H9 (cell line): Measurements from ENCODE around the gene ASCC3. TPM values are rescaled to one million over a fixed set of nuclear protein-coding genes. Genes with fewer than 3 reads are reported as not detected.

Source experiments
- DNase-seq: peaks from one replicate; pipeline ENCODE4 v3.0.0-alpha.2; 2017
- H2AFZ ChIP-seq: one replicate; pipeline ENCODE4 v1.6.1; 2013; ENCODE audit warnings: mild to moderate bottlenecking, low read length, control low read depth, moderate library complexity
- H2AK5ac ChIP-seq: 2 replicates; pipeline ENCODE4 v1.6.1; 2013; ENCODE audit warnings: low read length, control low read depth, mixed read lengths; ENCODE audit not compliant: insufficient read length
- H2BK120ac ChIP-seq: one replicate; pipeline ENCODE4 v1.6.1; 2013; ENCODE audit warnings: low read depth, mild to moderate bottlenecking, low read length, control low read depth, inconsistent platforms; ENCODE audit not compliant: poor library complexity, severe bottlenecking
- H2BK12ac ChIP-seq: 2 replicates; pipeline ENCODE4 v1.6.1; 2013; ENCODE audit warnings: low read length, control low read depth, mixed read lengths, low read depth; ENCODE audit not compliant: insufficient read length
- H2BK15ac ChIP-seq: 2 replicates; pipeline ENCODE4 v1.6.1; 2013; ENCODE audit warnings: low read depth, low read length, control low read depth
- H2BK20ac ChIP-seq: one replicate; pipeline ENCODE4 v1.6.1; 2013; ENCODE audit warnings: low read depth, mild to moderate bottlenecking, low read length, control low read depth, inconsistent platforms; ENCODE audit not compliant: poor library complexity, severe bottlenecking
- H2BK5ac ChIP-seq: 2 replicates; pipeline ENCODE4 v1.6.1; 2013; ENCODE audit warnings: low read length, control low read depth, mixed read lengths; ENCODE audit not compliant: insufficient read length
- H3K14ac ChIP-seq: 2 replicates; pipeline ENCODE4 v1.6.1; 2013; ENCODE audit warnings: low read length, control low read depth; ENCODE audit not compliant: insufficient read depth
- H3K18ac ChIP-seq: 2 replicates; pipeline ENCODE4 v1.6.1; 2013; ENCODE audit warnings: low read depth, mild to moderate bottlenecking, mixed read lengths, low read length, control low read depth; ENCODE audit not compliant: insufficient read length
- H3K23ac ChIP-seq: 2 replicates; pipeline ENCODE4 v1.6.1; 2013; ENCODE audit warnings: low read length, control low read depth, mixed read lengths, low read depth; ENCODE audit not compliant: insufficient read length
- H3K23me2 ChIP-seq: 2 replicates; pipeline ENCODE4 v1.6.1; 2013; ENCODE audit warnings: low read depth, mild to moderate bottlenecking, mixed read lengths, low read length, control low read depth; ENCODE audit not compliant: insufficient read length, poor library complexity, severe bottlenecking
- H3K27ac ChIP-seq: 2 replicates; pipeline ENCODE4 v1.5.1; 2013; ENCODE audit warnings: low read length, control low read depth, mixed read lengths, low read depth; ENCODE audit not compliant: insufficient read length
- H3K27me3 ChIP-seq: 2 replicates; pipeline ENCODE4 v1.6.1; 2013; ENCODE audit warnings: low read length, control low read depth, inconsistent platforms; ENCODE audit not compliant: insufficient read depth
- H3K4ac ChIP-seq: 2 replicates; pipeline ENCODE4 v1.6.1; 2013; ENCODE audit warnings: low read depth, mild to moderate bottlenecking, control low read depth, inconsistent platforms, low read length, moderate library complexity
- H3K4me1 ChIP-seq: 2 replicates; pipeline ENCODE4 v1.6.1; 2013; ENCODE audit warnings: low read length, control low read depth, inconsistent platforms; ENCODE audit not compliant: insufficient read depth
- H3K4me2 ChIP-seq: 2 replicates; pipeline ENCODE4 v1.6.1; 2013; ENCODE audit warnings: low read length, control low read depth, mixed read lengths; ENCODE audit not compliant: insufficient read length, insufficient read depth
- H3K56ac ChIP-seq: 2 replicates; pipeline ENCODE4 v1.6.1; 2013; ENCODE audit warnings: low read depth, mild to moderate bottlenecking, mixed read lengths, low read length, control low read depth; ENCODE audit not compliant: insufficient read length
- H3K79me1 ChIP-seq: 2 replicates; pipeline ENCODE4 v1.6.1; 2013; ENCODE audit warnings: low read depth, mild to moderate bottlenecking, moderate library complexity, low read length, control low read depth, inconsistent platforms; ENCODE audit not compliant: insufficient read depth, poor library complexity, severe bottlenecking
- H3K79me2 ChIP-seq: 2 replicates; pipeline ENCODE4 v1.6.1; 2013; ENCODE audit warnings: low read length, control low read depth, inconsistent platforms; ENCODE audit not compliant: insufficient read depth
- H3K9ac ChIP-seq: 2 replicates; pipeline ENCODE4 v1.6.1; 2013; ENCODE audit warnings: low read length, control low read depth, mixed read lengths; ENCODE audit not compliant: insufficient read length; ENCODE audit errors: extremely low read depth
- H3K9me3 ChIP-seq: one replicate; pipeline ENCODE4 v1.6.1; 2013; ENCODE audit warnings: low read depth, low read length, inconsistent platforms; ENCODE audit not compliant: control insufficient read depth
- H3T11ph ChIP-seq: one replicate; pipeline ENCODE4 v1.6.1; 2013; ENCODE audit warnings: mild to moderate bottlenecking, low read length, control low read depth, inconsistent platforms
- H4K20me1 ChIP-seq: one replicate; pipeline ENCODE4 v1.6.1; 2013; ENCODE audit not compliant: control insufficient read depth, insufficient read length, insufficient read depth
- H4K5ac ChIP-seq: 2 replicates; pipeline ENCODE4 v1.6.1; 2013; ENCODE audit warnings: low read depth, mild to moderate bottlenecking, mixed read lengths, low read length, control low read depth; ENCODE audit not compliant: insufficient read length
- H4K8ac ChIP-seq: replicated peaks from 2 replicates; pipeline ENCODE4 v1.6.1; 2013; ENCODE audit warnings: low read length, control low read depth, mixed read lengths, low read depth; ENCODE audit not compliant: insufficient read length
- H4K91ac ChIP-seq: 2 replicates; pipeline ENCODE4 v1.6.1; 2013; ENCODE audit warnings: low read depth, mild to moderate bottlenecking, moderate library complexity, mixed read lengths, low read length, control low read depth; ENCODE audit not compliant: insufficient read length
- H3K27ac Mint-ChIP-seq, 3 experiments: 2 replicates in 2 of 3; 3 replicates in 1 of 3; pipeline ENCODE4 v1.8.0; 2020 to 2021; ENCODE audit warnings: mixed read lengths in 3 of 3, mild to moderate bottlenecking in 1 of 3, moderate library complexity in 1 of 3
- H3K27me3 Mint-ChIP-seq: 2 replicates; pipeline ENCODE4 v1.8.0; 2021; ENCODE audit warnings: low read depth, mild to moderate bottlenecking, moderate library complexity, mixed read lengths
- H3K36me3 Mint-ChIP-seq, 3 experiments: 2 replicates in 2 of 3; 3 replicates in 1 of 3; pipeline ENCODE4 v1.8.0; 2020 to 2021; ENCODE audit warnings: low read depth in 3 of 3, mixed read lengths in 3 of 3; ENCODE audit not compliant: insufficient read depth in 1 of 3
- H3K4me1 Mint-ChIP-seq, 2 experiments: 2 replicates each; pipeline ENCODE4 v1.8.0; 2020; ENCODE audit warnings: mixed read lengths in 2 of 2
- H3K4me3 Mint-ChIP-seq, 2 experiments: 2 replicates in 1 of 2; 3 replicates in 1 of 2; pipeline ENCODE4 v1.8.0; 2020 to 2021; ENCODE audit warnings: mild to moderate bottlenecking in 2 of 2, mixed read lengths in 2 of 2, moderate library complexity in 1 of 2
- H3K9me3 Mint-ChIP-seq, 2 experiments: 2 replicates in 1 of 2; 3 replicates in 1 of 2; pipeline ENCODE4 v1.8.0; 2020; ENCODE audit warnings: mild to moderate bottlenecking in 2 of 2, mixed read lengths in 2 of 2, moderate library complexity in 1 of 2
- WGBS: extraction: QIAGEN DNeasy Blood & Tissue Kit; methylation state at CpG from one replicate; pipeline ENCODE4 v1.1.7; 2013; ENCODE audit warnings: missing lambda C conversion rate, low lambda C conversion rate, mixed read lengths; ENCODE audit not compliant: insufficient read length; ENCODE audit errors: extremely low coverage; 5-methylcytosine and 5-hydroxymethylcytosine counted together
- total RNA-seq: library from RNA; stranded (reverse); gene quantifications from 2 replicates; pipeline ENCODE4 v1.2.1, GENCODE V29; 2021
- TF ChIP-seq, protein P1 (sequence below): fragments of 200-600 bp; sonication (generic); conservative IDR thresholded peaks from 3 replicates; pipeline ENCODE4 v1.8.0; 2021; ENCODE audit warnings: antibody characterized with exemption, mild to moderate bottlenecking

ASCC3 gene
- total RNA-seq, 1 experiment from 2014 or later = 63.8 TPM

DNA sequence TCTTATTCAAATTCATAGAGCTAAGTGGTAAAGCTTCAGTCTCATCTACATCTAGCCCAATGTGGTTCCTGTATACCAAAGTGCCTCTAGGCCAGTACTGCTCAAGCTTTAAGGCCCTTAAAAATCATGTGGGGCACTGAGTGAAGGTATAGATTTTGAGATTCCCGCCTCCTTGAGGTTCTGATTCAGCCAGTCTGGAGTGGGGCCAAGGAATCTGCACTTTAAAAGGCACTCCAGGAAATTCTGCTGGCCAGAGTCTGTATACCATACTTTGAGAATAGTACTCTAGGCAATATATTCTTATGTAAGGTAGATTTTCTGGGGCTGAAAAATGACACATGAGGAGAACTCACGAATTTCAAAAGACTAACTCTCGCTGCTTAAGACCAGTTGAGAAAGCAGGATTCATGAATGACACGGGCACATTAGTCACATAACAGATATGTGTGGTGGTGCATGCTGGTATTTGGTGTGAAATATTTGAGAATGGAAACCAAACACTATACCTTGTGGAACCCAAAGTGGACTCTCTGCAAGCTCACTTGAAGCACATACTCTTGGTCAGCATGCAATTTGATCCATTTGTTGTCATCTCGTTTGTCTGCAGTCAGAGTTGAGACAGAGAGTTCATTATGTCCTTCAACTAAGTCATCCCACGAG lies 368.8 kb downstream of the ASCC3 start:
- Mint-ChIP-seq H3K4me3 (no peak overlapping the region), H3K27me3 (no peaks in the 10 kb centered on the region), H3K36me3 (peaks cover 3 to 28% (median 9%) of the 10 kb centered on the region in 3 experiments; a peak in 5 of 7 replicates), H3K27ac (no peak overlapping the region), H3K4me1 (no peaks in the 10 kb centered on the region), H3K9me3 (no peaks in the 10 kb centered on the region)
- Histone ChIP-seq H3K4me1 (no peaks in the 10 kb centered on the region), H4K8ac (no peak overlapping the region), H3K9ac (no peak overlapping the region), H3K79me1 (no peaks in the 10 kb centered on the region), H2BK12ac (no peak overlapping the region), H4K5ac (no peak overlapping the region), H2BK120ac (no peak overlapping the region), H3K79me2 (no peaks in the 10 kb centered on the region), H2BK20ac (no peak overlapping the region), H3K18ac (no peak overlapping the region), H3K27me3 (no peaks in the 10 kb centered on the region), H2BK5ac (no peak overlapping the region), H3T11ph (no peak overlapping the region), H3K4ac (no peak overlapping the region), H2AK5ac (no peak overlapping the region), H3K27ac (no peak overlapping the region), H3K23ac (no peak overlapping the region), H3K56ac (no peak overlapping the region), H3K14ac (no peak overlapping the region), H4K91ac (no peak overlapping the region), H2BK15ac (no peak overlapping the region), H4K20me1 (no peaks in the 10 kb centered on the region), H3K4me2 (no peak overlapping the region), H2AFZ (no peak overlapping the region), H3K23me2 (no peaks in the 10 kb centered on the region), H3K9me3 (no peaks in the 10 kb centered on the region)
- WGBS = no CpG with 5 or more reads among the region's 6 CpGs
- DNase-seq = no peak
- TF ChIP-seq, protein P1, sequence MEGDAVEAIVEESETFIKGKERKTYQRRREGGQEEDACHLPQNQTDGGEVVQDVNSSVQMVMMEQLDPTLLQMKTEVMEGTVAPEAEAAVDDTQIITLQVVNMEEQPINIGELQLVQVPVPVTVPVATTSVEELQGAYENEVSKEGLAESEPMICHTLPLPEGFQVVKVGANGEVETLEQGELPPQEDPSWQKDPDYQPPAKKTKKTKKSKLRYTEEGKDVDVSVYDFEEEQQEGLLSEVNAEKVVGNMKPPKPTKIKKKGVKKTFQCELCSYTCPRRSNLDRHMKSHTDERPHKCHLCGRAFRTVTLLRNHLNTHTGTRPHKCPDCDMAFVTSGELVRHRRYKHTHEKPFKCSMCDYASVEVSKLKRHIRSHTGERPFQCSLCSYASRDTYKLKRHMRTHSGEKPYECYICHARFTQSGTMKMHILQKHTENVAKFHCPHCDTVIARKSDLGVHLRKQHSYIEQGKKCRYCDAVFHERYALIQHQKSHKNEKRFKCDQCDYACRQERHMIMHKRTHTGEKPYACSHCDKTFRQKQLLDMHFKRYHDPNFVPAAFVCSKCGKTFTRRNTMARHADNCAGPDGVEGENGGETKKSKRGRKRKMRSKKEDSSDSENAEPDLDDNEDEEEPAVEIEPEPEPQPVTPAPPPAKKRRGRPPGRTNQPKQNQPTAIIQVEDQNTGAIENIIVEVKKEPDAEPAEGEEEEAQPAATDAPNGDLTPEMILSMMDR = no peak
